ENCODE data around the gene PRKCE. TPM values are rescaled to one million over a fixed set of nuclear protein-coding genes. Genes with fewer than 3 reads are reported as not detected.
A peak's percentile ranks its signal among the peaks of the same experiment; 100 is the strongest.

The PRKCE gene
- total RNA-seq, 1 experiment from 2014 or later: 4.4 TPM

DNA sequence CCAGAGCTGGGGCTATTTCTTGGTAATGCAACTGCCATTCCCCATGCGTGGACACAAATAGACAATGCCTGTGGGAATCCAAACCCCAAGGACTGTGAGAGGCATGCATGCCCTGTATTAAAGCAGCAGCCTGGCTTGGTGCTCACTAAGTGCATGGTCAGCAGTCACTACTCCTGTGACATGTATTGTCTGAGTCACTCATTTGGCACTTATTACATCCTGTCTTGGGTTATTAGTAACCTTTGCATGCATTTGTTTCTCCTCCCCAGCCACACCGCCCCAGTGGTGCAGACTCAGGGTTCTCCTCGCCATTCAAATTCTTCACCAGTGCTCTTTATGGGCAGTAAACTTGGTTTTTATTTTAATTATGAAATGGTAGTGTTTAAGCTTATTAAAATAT lies 30.2 kb downstream of the PRKCE start:
- Histone ChIP-seq H3K4me1 (peaks cover 4% of the 10 kb centered on the region; the same call in 1 of the 2 replicates), H3K27me3 (replicated peaks; ENCODE audit: control insufficient read depth, insufficient read depth, low read length) (no peaks in the 10 kb centered on the region), H3K9me3 (no peaks in the 10 kb centered on the region), H3K4me3 (ENCODE audit: low read depth, low read length) (no peak overlapping the region), H3K36me3 (ENCODE audit: control insufficient read depth, insufficient read depth, low read length) (no peaks in the 10 kb centered on the region)
- no TSS peak for BruUV-seq (replicated peaks)
- no peaks in the 10 kb centered on the region for H3K27me3 Mint-ChIP-seq (ENCODE audit: insufficient read depth, unreplicated experiment)
- H3K27ac Mint-ChIP-seq (ENCODE audit: unreplicated experiment): no peak overlapping the region
- H3K4me1 Mint-ChIP-seq (ENCODE audit: low read depth, unreplicated experiment): no peaks in the 10 kb centered on the region
- intact Hi-C loops (cut with micrococcal nuclease; ENCODE audit: unreplicated experiment): no loop called here
- H3K4me3 Mint-ChIP-seq (ENCODE audit: unreplicated experiment): no peak overlapping the region
- ChIA-PET CTCF (no interaction called here), POLR2A (no interaction called here)
- no peak for DNase-seq
- no peak for TF ChIP-seq CTCF (IDR thresholded peaks at IDR 0.05; ENCODE audit: insufficient read depth in 1 of 2, low read depth in 1 of 2, low read length in 1 of 2, severe bottlenecking in 1 of 2, unreplicated experiment in 1 of 2)
- H3K36me3 Mint-ChIP-seq (ENCODE audit: insufficient read depth, unreplicated experiment): no peaks in the 10 kb centered on the region
- no peaks in the 10 kb centered on the region for H3K9me3 Mint-ChIP-seq (ENCODE audit: unreplicated experiment)

GRCh38 chr2:45683292-45683691 lies 31.8 kb downstream of the PRKCE start:
- ChIA-PET POLR2A (no interaction called here), CTCF (no interaction called here)
- no peak overlapping the region for H3K4me3 ChIP-seq (ENCODE audit: low read depth, low read length)
- H3K36me3 ChIP-seq (ENCODE audit: control insufficient read depth, insufficient read depth, low read length): no peaks in the 10 kb centered on the region
- Mint-ChIP-seq H3K27ac (ENCODE audit: unreplicated experiment) (no peak overlapping the region), H3K4me1 (ENCODE audit: low read depth, unreplicated experiment) (no peaks in the 10 kb centered on the region), H3K27me3 (ENCODE audit: insufficient read depth, unreplicated experiment) (no peaks in the 10 kb centered on the region), H3K9me3 (ENCODE audit: unreplicated experiment) (no peaks in the 10 kb centered on the region), H3K4me3 (ENCODE audit: unreplicated experiment) (no peak overlapping the region), H3K36me3 (ENCODE audit: insufficient read depth, unreplicated experiment) (no peaks in the 10 kb centered on the region)
- no peaks in the 10 kb centered on the region for H3K9me3 ChIP-seq
- intact Hi-C loops (cut with micrococcal nuclease; ENCODE audit: unreplicated experiment): no loop called here
- H3K27me3 ChIP-seq (replicated peaks; ENCODE audit: control insufficient read depth, insufficient read depth, low read length): no peaks in the 10 kb centered on the region
- no TSS peak for BruUV-seq (replicated peaks)
- H3K4me1 ChIP-seq: peaks cover 5% of the 10 kb centered on the region
- no peak for DNase-seq
- TF ChIP-seq CTCF (IDR thresholded peaks at IDR 0.05; ENCODE audit: insufficient read depth in 1 of 2, low read depth in 1 of 2, low read length in 1 of 2, severe bottlenecking in 1 of 2, unreplicated experiment in 1 of 2): no peak

- Mint-ChIP-seq H3K27ac (ENCODE audit: unreplicated experiment) (no peak overlapping the region), H3K27me3 (ENCODE audit: insufficient read depth, unreplicated experiment) (no peaks in the 10 kb centered on the region), H3K9me3 (ENCODE audit: unreplicated experiment) (no peaks in the 10 kb centered on the region), H3K4me3 (ENCODE audit: unreplicated experiment) (no peak overlapping the region), H3K36me3 (ENCODE audit: insufficient read depth, unreplicated experiment) (no peaks in the 10 kb centered on the region), H3K4me1 (ENCODE audit: low read depth, unreplicated experiment) (no peaks in the 10 kb centered on the region)
- no peak for DNase-seq
- peaks cover 11% of the 10 kb centered on the region for H3K4me1 ChIP-seq
- ChIA-PET CTCF (no interaction called here), POLR2A (no interaction called here)
- H3K27me3 ChIP-seq (replicated peaks; ENCODE audit: control insufficient read depth, insufficient read depth, low read length): no peaks in the 10 kb centered on the region
- TF ChIP-seq CTCF (IDR thresholded peaks at IDR 0.05; ENCODE audit: insufficient read depth in 1 of 2, low read depth in 1 of 2, low read length in 1 of 2, severe bottlenecking in 1 of 2, unreplicated experiment in 1 of 2): peak in 1 of 2 experiments; percentile 9
- H3K9me3 ChIP-seq: no peaks in the 10 kb centered on the region
- no peaks in the 10 kb centered on the region for H3K36me3 ChIP-seq (ENCODE audit: control insufficient read depth, insufficient read depth, low read length)
- no TSS peak for BruUV-seq (replicated peaks)
- no peak overlapping the region for H3K4me3 ChIP-seq (ENCODE audit: low read depth, low read length)
- intact Hi-C loops (cut with micrococcal nuclease; ENCODE audit: unreplicated experiment): no loop called here
Observed at GRCh38 chr2:45684756-45685155, 33.3 kb downstream of the PRKCE start.

Measured in Caco-2 (cell line).